Kidney (tissue), 14 donors: ENCODE results near the gene SPCS1. TPM values are rescaled to one million over a fixed set of nuclear protein-coding genes. Genes with fewer than 3 reads are reported as not detected.

Experiments
- DNase-seq, 5 donors: peaks; one replicate each; pipeline ENCODE4 v3.0.0-alpha.2; 2013 to 2020
- FAIRE-seq: peaks from 2 replicates; lab custom pipeline; 2012; peaks lifted over from hg19 to GRCh38; lab: Jason Lieb, UNC
- H3K27ac ChIP-seq, 2 donors: one replicate each; pipeline ENCODE4 v1.7.0; 2013; ENCODE audit warnings: low read depth in 2 of 2, low read length in 2 of 2, inconsistent platforms in 1 of 2
- H3K27me3 ChIP-seq: one replicate; pipeline ENCODE4 v1.7.1; 2013; ENCODE audit warnings: low read length, inconsistent platforms; ENCODE audit not compliant: control insufficient read depth, insufficient read depth
- H3K36me3 ChIP-seq, 3 donors: one replicate each; pipeline versions ENCODE4 v1.7.0 to v1.7.1; 2013; ENCODE audit warnings: low read length in 3 of 3, control low read depth in 1 of 3, inconsistent platforms in 1 of 3; ENCODE audit not compliant: insufficient read depth in 3 of 3, control insufficient read depth in 2 of 3
- H3K4me1 ChIP-seq, 3 donors: one replicate each; pipeline versions ENCODE4 v1.7.0 to v1.7.1; 2013; ENCODE audit warnings: low read length in 3 of 3, inconsistent platforms in 1 of 3, low read depth in 1 of 3; ENCODE audit not compliant: control insufficient read depth in 2 of 3, insufficient read depth in 2 of 3
- H3K4me3 ChIP-seq, 3 donors: one replicate each; pipeline versions ENCODE4 v1.7.0 to v1.8.1; 2013; ENCODE audit warnings: low read length in 3 of 3, control low read depth in 1 of 3, inconsistent platforms in 1 of 3
- H3K9ac ChIP-seq, 3 donors: one replicate each; pipeline versions ENCODE4 v1.7.0 to v1.7.1; 2013; ENCODE audit warnings: low read length in 3 of 3, control low read depth in 1 of 3, inconsistent platforms in 1 of 3
- H3K9me3 ChIP-seq, 3 donors: one replicate each; pipeline versions ENCODE4 v1.7.0 to v1.7.1; 2013; ENCODE audit warnings: low read length in 3 of 3, control low read depth in 1 of 3, inconsistent platforms in 1 of 3; ENCODE audit not compliant: control insufficient read depth in 2 of 3, insufficient read depth in 1 of 3
- CTCF ChIP-seq: IDR thresholded peaks from 3 replicates; pipeline ENCODE4 v1.5.1; 2012; ENCODE audit warnings: mild to moderate bottlenecking, moderate library complexity, borderline replicate concordance; ENCODE audit not compliant: insufficient read depth; ENCODE audit errors: extremely low read depth
- intact Hi-C: fragments of 100-400 bp; cut with DNase I; formaldehyde crosslinking; loops from one replicate; pipeline ENCODE4 v1.11.1; 2022
- polyA plus RNA-seq: library from polyadenylated mRNA; stranded (reverse); fragments of 350-450 nt; fragmentation: Illumina TruSeq; extraction: RNeasy Lipid Tissue Mini Kit (QIAGEN cat#74804); gene quantifications from one replicate; pipeline ENCODE4 v1.2.3, GENCODE V29; 2014; ENCODE audit warnings: low read depth, low replicate concordance; ENCODE audit not compliant: insufficient read depth
- total RNA-seq: library from RNA; stranded (reverse); fragmentation: NEBNext Ultra II Directional; extraction: Animal tissue kit (Norgen Biotek cat#: 25700); gene quantifications from one replicate; pipeline ENCODE4 v1.2.1, GENCODE V29; 2021
- donor health status: control.
- donor health status: control.
- donor health status: control.
- donor health status: control.
- donor health status: control.
- donor health status: DM: yes; HTN: yes; CAD: no.
- donor health status: Normal renal cell carcinoma (clear cell type).

Gene SPCS1
- total and polyA plus RNA-seq, 2 donors from 2014 or later: 124 to 265 TPM

GRCh38 chr3:52733256-52733891 lies 27.5 kb downstream of the SPCS1 start:
- Histone ChIP-seq H3K4me1 (no peaks in the 10 kb centered on the region), H3K36me3 (peaks cover 8 to 23% (median 11%) of the 10 kb centered on the region in 3 donors), H3K27ac (no peak overlapping the region), H3K9ac (no peak overlapping the region), H3K9me3 (no peaks in the 10 kb centered on the region), H3K27me3 (no peaks in the 10 kb centered on the region), H3K4me3 (no peak overlapping the region)
- TF ChIP-seq CTCF: no peak
- FAIRE-seq (no peak), DNase-seq (no peak)
- intact Hi-C loops: no loop called here

GRCh38 chr3:52739730-52740129 lies 33.8 kb downstream of the SPCS1 start:
- no peak overlapping the region for H3K9ac ChIP-seq
- H3K9me3 ChIP-seq: no peaks in the 10 kb centered on the region
- no peak overlapping the region for H3K4me3 ChIP-seq
- TF ChIP-seq CTCF: no peak
- intact Hi-C loops: no loop called here
- peaks cover 9 to 16% (median 12%) of the 10 kb centered on the region in 3 donors for H3K36me3 ChIP-seq
- no peak for FAIRE-seq
- peak overlapping the region in 1 of 2 donors; percentile 57 for H3K27ac ChIP-seq
- no peak for DNase-seq
- peaks cover 0 to 5% (median 0%) of the 10 kb centered on the region in 3 donors for H3K4me1 ChIP-seq
- H3K27me3 ChIP-seq: no peaks in the 10 kb centered on the region

DNA sequence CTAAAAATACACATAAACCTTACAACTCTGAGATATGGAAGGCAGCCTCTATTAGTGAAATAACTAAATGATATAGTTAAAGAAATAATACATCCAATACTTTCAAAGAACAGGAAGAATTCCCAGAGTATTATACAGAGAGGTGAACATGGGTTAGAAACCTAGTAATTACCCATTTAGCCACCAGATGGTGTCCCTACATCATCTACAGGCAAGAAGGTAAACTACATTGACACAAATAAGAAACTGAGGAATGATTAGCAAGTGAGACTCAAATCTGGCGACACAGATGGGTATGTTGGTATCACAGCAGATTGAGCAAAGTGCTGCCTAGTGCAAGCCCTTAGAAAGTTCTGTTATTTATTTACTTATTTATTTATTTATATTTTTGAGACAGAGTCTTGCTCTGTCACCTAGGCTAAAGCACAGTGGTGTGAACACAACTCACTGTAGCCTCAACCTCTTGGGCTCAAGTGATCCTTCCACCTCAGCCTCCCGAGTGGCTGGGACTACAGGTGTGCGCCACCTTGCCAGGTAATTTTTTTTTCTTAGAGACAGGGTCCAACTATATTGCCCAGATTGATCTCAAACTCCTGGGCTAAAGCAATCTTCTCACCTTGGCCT lies 36.6 kb downstream of the SPCS1 start:
- FAIRE-seq (no peak), DNase-seq (peak in 2 of 5 donors; percentile 14 to 34)
- Histone ChIP-seq H3K27ac (no peak overlapping the region), H3K9ac (no peak overlapping the region), H3K36me3 (peaks cover 11 to 35% (median 25%) of the 10 kb centered on the region in 3 donors), H3K27me3 (no peaks in the 10 kb centered on the region), H3K4me1 (peaks cover 0 to 5% (median 0%) of the 10 kb centered on the region in 3 donors), H3K4me3 (no peak overlapping the region), H3K9me3 (no peaks in the 10 kb centered on the region)
- intact Hi-C loops: no loop called here
- peak; percentile 43 for TF ChIP-seq CTCF
